ENCODE measurements around the gene ADAMTS18. TPM values are rescaled to one million over a fixed set of nuclear protein-coding genes. Genes with fewer than 3 reads are reported as not detected.

The ADAMTS18 gene
- total RNA-seq, 5 donors from 2014 or later (not counting 1 experiment from before 2014, with no cell fraction given) = not detected

- Histone ChIP-seq H3K27ac (ENCODE audit: low read length) (no peak overlapping the region), H3K4me1 (ENCODE audit: control insufficient read depth in 1 of 2, extremely low read depth in 1 of 2, insufficient read depth in 2 of 2, low read length in 2 of 2) (no peaks in the 10 kb centered on the region), H3K9me3 (no peaks in the 10 kb centered on the region), H3K27me3 (replicated peaks in 1 of 2; ENCODE audit: control insufficient read depth in 2 of 2, extremely low read depth in 1 of 2, insufficient read depth in 2 of 2, low read length in 1 of 2) (no peaks in the 10 kb centered on the region), H3K4me3 (ENCODE audit: control insufficient read depth in 1 of 2, extremely low read depth in 1 of 2, low read length in 1 of 2) (no peak overlapping the region), H3K36me3 (ENCODE audit: control insufficient read depth in 2 of 2, extremely low read depth in 1 of 2, insufficient read depth in 1 of 2, low read length in 1 of 2) (no peaks in the 10 kb centered on the region)
- no peak for ATAC-seq (replicated peaks in 1 of 4)
- H3K36me3 Mint-ChIP-seq = no peaks in the 10 kb centered on the region
- H3K4me1 Mint-ChIP-seq = no peaks in the 10 kb centered on the region
- no peaks in the 10 kb centered on the region for H3K9me3 Mint-ChIP-seq
- no peak overlapping the region for H3K27ac Mint-ChIP-seq
- peaks cover 10 to 24% of the 10 kb centered on the region in 2 donors for H3K27me3 Mint-ChIP-seq
- ChIA-PET POLR2A (no interaction called here), CTCF (no interaction called here)
- H3K4me3 Mint-ChIP-seq = no peak overlapping the region
- DNase-seq = no peak
- 88% methylated on average over 1 of the region's 2 CpGs for WGBS (ENCODE audit: insufficient coverage)
Observed at GRCh38 chr16:77442078-77442477, 7.2 kb upstream of the ADAMTS18 start.

GRCh38 chr16:77439106-77439505, 4.3 kb upstream of the ADAMTS18 start:
- no peaks in the 10 kb centered on the region for H3K4me1 Mint-ChIP-seq

GRCh38 chr16:77437859-77438258, 3.0 kb upstream of the ADAMTS18 start:
- Mint-ChIP-seq H3K4me1 (no peaks in the 10 kb centered on the region), H3K27me3 (peaks cover 29 to 32% of the 10 kb centered on the region in 2 donors), H3K27ac (no peak overlapping the region), H3K4me3 (no peak overlapping the region), H3K9me3 (peaks cover 0 to 5% (median 0%) of the 10 kb centered on the region in 3 donors), H3K36me3 (no peaks in the 10 kb centered on the region)
- DNase-seq (no peak), ATAC-seq (replicated peaks in 1 of 4) (no peak)
- Histone ChIP-seq H3K36me3 (ENCODE audit: control insufficient read depth in 2 of 2, extremely low read depth in 1 of 2, insufficient read depth in 1 of 2, low read length in 1 of 2) (no peaks in the 10 kb centered on the region), H3K4me3 (ENCODE audit: control insufficient read depth in 1 of 2, extremely low read depth in 1 of 2, low read length in 1 of 2) (no peak overlapping the region), H3K27ac (ENCODE audit: low read length) (no peak overlapping the region), H3K9me3 (no peaks in the 10 kb centered on the region), H3K27me3 (replicated peaks in 1 of 2; ENCODE audit: control insufficient read depth in 2 of 2, extremely low read depth in 1 of 2, insufficient read depth in 2 of 2, low read length in 1 of 2) (peaks cover 13 to 14% of the 10 kb centered on the region in 2 experiments), H3K4me1 (ENCODE audit: control insufficient read depth in 1 of 2, extremely low read depth in 1 of 2, insufficient read depth in 2 of 2, low read length in 2 of 2) (no peaks in the 10 kb centered on the region)
- 40% methylated on average over 1 of the region's 2 CpGs for WGBS (ENCODE audit: insufficient coverage)
- ChIA-PET CTCF (no interaction called here), POLR2A (no interaction called here)

More at GRCh38 chr16:77439106-77439505, 4.3 kb upstream of the ADAMTS18 start:
- ATAC-seq (replicated peaks in 1 of 4) (no peak), DNase-seq (no peak)
- no peak overlapping the region for H3K27ac ChIP-seq (ENCODE audit: low read length)
- no peak overlapping the region for H3K4me3 ChIP-seq (ENCODE audit: control insufficient read depth in 1 of 2, extremely low read depth in 1 of 2, low read length in 1 of 2)
- Mint-ChIP-seq H3K36me3 (no peaks in the 10 kb centered on the region), H3K27ac (no peak overlapping the region), H3K27me3 (peaks cover 23 to 25% of the 10 kb centered on the region in 2 donors), H3K9me3 (peaks cover 0 to 5% (median 0%) of the 10 kb centered on the region in 3 donors), H3K4me3 (no peak overlapping the region)
- H3K4me1 ChIP-seq (ENCODE audit: control insufficient read depth in 1 of 2, extremely low read depth in 1 of 2, insufficient read depth in 2 of 2, low read length in 2 of 2) = no peaks in the 10 kb centered on the region
- WGBS (ENCODE audit: insufficient coverage) = 17% methylated on average over 1 of the region's 3 CpGs
- CTCF ChIA-PET = no interaction called here
- POLR2A ChIA-PET = no interaction called here
- peaks cover 9% of the 10 kb centered on the region in 2 experiments for H3K27me3 ChIP-seq (replicated peaks in 1 of 2; ENCODE audit: control insufficient read depth in 2 of 2, extremely low read depth in 1 of 2, insufficient read depth in 2 of 2, low read length in 1 of 2)
- no peaks in the 10 kb centered on the region for H3K36me3 ChIP-seq (ENCODE audit: control insufficient read depth in 2 of 2, extremely low read depth in 1 of 2, insufficient read depth in 1 of 2, low read length in 1 of 2)
- H3K9me3 ChIP-seq = no peaks in the 10 kb centered on the region

GRCh38 chr16:77435272-77435820, 512 bp upstream of the ADAMTS18 start:
- H3K27me3 Mint-ChIP-seq = peaks cover 33 to 39% of the 10 kb centered on the region in 2 donors
- ATAC-seq (replicated peaks in 1 of 4) (no peak), DNase-seq (no peak)
- H3K4me1 ChIP-seq (ENCODE audit: control insufficient read depth in 1 of 2, extremely low read depth in 1 of 2, insufficient read depth in 2 of 2, low read length in 2 of 2) = no peaks in the 10 kb centered on the region
- H3K4me1 Mint-ChIP-seq = no peaks in the 10 kb centered on the region
- no peak overlapping the region for H3K27ac ChIP-seq (ENCODE audit: low read length)
- no peaks in the 10 kb centered on the region for H3K36me3 Mint-ChIP-seq
- H3K9me3 Mint-ChIP-seq = peaks cover 0 to 5% (median 0%) of the 10 kb centered on the region in 3 donors
- H3K27ac Mint-ChIP-seq = no peak overlapping the region
- POLR2A ChIA-PET = no interaction called here
- CTCF ChIA-PET = no interaction called here
- no peak overlapping the region for H3K4me3 ChIP-seq (ENCODE audit: control insufficient read depth in 1 of 2, extremely low read depth in 1 of 2, low read length in 1 of 2)
- H3K9me3 ChIP-seq = no peaks in the 10 kb centered on the region
- peaks cover 14 to 15% of the 10 kb centered on the region in 2 experiments for H3K27me3 ChIP-seq (replicated peaks in 1 of 2; ENCODE audit: control insufficient read depth in 2 of 2, extremely low read depth in 1 of 2, insufficient read depth in 2 of 2, low read length in 1 of 2)
- 27% methylated on average over 18 of the region's 20 CpGs for WGBS (ENCODE audit: insufficient coverage)
- H3K4me3 Mint-ChIP-seq = no peak overlapping the region
- H3K36me3 ChIP-seq (ENCODE audit: control insufficient read depth in 2 of 2, extremely low read depth in 1 of 2, insufficient read depth in 1 of 2, low read length in 1 of 2) = no peaks in the 10 kb centered on the region

- 8% methylated on average over 12 of the region's 17 CpGs for WGBS (ENCODE audit: insufficient coverage)
- Histone ChIP-seq H3K9me3 (no peaks in the 10 kb centered on the region), H3K27ac (ENCODE audit: low read length) (no peak overlapping the region), H3K27me3 (replicated peaks in 1 of 2; ENCODE audit: control insufficient read depth in 2 of 2, extremely low read depth in 1 of 2, insufficient read depth in 2 of 2, low read length in 1 of 2) (peaks cover 14 to 15% of the 10 kb centered on the region in 2 experiments), H3K4me1 (ENCODE audit: control insufficient read depth in 1 of 2, extremely low read depth in 1 of 2, insufficient read depth in 2 of 2, low read length in 2 of 2) (no peaks in the 10 kb centered on the region), H3K4me3 (ENCODE audit: control insufficient read depth in 1 of 2, extremely low read depth in 1 of 2, low read length in 1 of 2) (no peak overlapping the region), H3K36me3 (ENCODE audit: control insufficient read depth in 2 of 2, extremely low read depth in 1 of 2, insufficient read depth in 1 of 2, low read length in 1 of 2) (no peaks in the 10 kb centered on the region)
- POLR2A ChIA-PET = no interaction called here
- Mint-ChIP-seq H3K36me3 (no peaks in the 10 kb centered on the region), H3K4me3 (no peak overlapping the region), H3K9me3 (peaks cover 0 to 6% (median 0%) of the 10 kb centered on the region in 3 donors), H3K27me3 (peaks cover 33 to 45% of the 10 kb centered on the region in 2 donors), H3K27ac (peak overlapping the region in 1 of 2 donors; percentile 23), H3K4me1 (no peaks in the 10 kb centered on the region)
- CTCF ChIA-PET = no interaction called here
- ATAC-seq (replicated peaks in 1 of 4) = no peak
- DNase-seq = no peak
Observed at GRCh38 chr16:77434022-77434529, 758 bp downstream of the ADAMTS18 start.

GRCh38 chr16:77433146-77433545, 1.7 kb downstream of the ADAMTS18 start:
- Mint-ChIP-seq H3K27ac (no peak overlapping the region), H3K27me3 (peaks cover 33 to 45% of the 10 kb centered on the region in 2 donors), H3K4me1 (no peaks in the 10 kb centered on the region), H3K9me3 (peaks cover 0 to 9% (median 0%) of the 10 kb centered on the region in 3 donors), H3K4me3 (no peak overlapping the region), H3K36me3 (no peaks in the 10 kb centered on the region)
- Histone ChIP-seq H3K4me3 (ENCODE audit: control insufficient read depth in 1 of 2, extremely low read depth in 1 of 2, low read length in 1 of 2) (no peak overlapping the region), H3K36me3 (ENCODE audit: control insufficient read depth in 2 of 2, extremely low read depth in 1 of 2, insufficient read depth in 1 of 2, low read length in 1 of 2) (no peaks in the 10 kb centered on the region), H3K9me3 (no peaks in the 10 kb centered on the region), H3K27ac (ENCODE audit: low read length) (no peak overlapping the region), H3K27me3 (replicated peaks in 1 of 2; ENCODE audit: control insufficient read depth in 2 of 2, extremely low read depth in 1 of 2, insufficient read depth in 2 of 2, low read length in 1 of 2) (peaks cover 14 to 15% of the 10 kb centered on the region in 2 experiments), H3K4me1 (ENCODE audit: control insufficient read depth in 1 of 2, extremely low read depth in 1 of 2, insufficient read depth in 2 of 2, low read length in 2 of 2) (no peaks in the 10 kb centered on the region)
- ATAC-seq (replicated peaks in 1 of 4) (no peak), DNase-seq (no peak)
- ChIA-PET CTCF (no interaction called here), POLR2A (no interaction called here)
- WGBS (ENCODE audit: insufficient coverage) = no CpG with 5 or more reads among the region's 6 CpGs

Measured in T-cell (primary cell).